GM18519 (cell line): Measurements from ENCODE around the gene HDAC4.

Experiments
- ATAC-seq: cut with Tn5 transposase; IDR thresholded peaks from one replicate; pipeline ENCODE4 v1.9.1; 2021; ENCODE audit warnings: mild to moderate bottlenecking, moderate library complexity; ENCODE audit not compliant: unreplicated experiment, low FRiP score

The HDAC4 gene

DNA sequence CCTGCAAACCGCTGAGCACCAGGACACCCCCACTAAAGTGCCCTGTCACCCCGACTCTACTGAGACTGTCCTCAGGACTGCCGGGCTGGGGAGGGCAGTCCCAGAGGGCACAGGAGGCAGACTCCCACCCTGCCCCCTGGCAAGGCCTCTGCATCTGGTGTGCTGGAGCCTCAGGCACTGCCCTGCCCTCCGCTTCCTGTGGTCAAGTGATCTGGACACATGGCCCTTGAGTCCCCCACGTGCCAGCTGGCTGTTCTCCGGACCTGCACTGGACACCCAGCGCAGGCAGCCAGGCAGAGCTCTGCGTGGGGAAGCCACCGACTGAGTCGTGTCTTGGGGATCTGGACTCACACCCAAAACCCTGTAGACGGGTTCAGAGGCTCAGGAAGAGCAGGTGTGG lies 335.3 kb downstream of the HDAC4 start:
- ATAC-seq: no peak

DNA sequence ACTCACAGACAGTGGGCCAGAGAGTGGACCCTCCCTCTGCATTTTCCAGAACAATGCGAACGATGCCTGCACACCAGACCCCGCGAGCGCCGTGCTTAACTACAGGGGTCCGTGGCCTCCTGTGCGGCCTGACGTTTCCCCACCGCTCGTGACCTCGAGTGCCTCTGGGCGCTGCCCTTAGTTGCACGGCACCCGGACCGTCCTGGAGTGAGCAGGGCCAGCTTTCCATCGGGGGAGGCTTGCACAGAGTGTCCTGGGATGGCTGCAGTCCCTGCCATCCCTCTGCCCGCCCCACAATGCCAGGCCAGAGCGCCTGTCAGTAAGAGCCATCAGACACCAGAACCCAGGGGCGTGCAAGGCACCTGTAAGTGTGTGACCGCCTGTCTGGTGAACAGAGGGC lies 335.9 kb downstream of the HDAC4 start:
- no peak for ATAC-seq

DNA sequence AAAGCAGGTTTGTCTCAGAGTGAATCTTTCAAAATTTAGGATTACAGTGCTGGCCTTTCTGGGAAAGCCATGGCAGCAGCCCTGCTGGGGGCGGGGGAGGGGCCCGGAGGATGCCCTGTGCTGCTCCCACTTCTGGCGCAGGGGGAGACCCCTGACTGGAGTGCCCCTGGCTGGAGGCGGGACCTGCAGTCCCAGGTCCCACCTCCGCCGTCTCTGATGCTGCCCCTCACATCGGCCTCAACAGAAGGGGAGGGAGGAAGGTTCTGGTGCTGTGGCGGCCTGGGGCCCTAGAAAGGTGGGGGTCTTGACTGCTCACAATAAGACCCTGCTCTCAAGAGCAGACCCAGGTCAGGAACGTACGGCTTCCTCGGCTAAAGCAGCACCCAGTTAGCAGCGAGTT lies 336.6 kb downstream of the HDAC4 start:
- ATAC-seq: no peak

DNA sequence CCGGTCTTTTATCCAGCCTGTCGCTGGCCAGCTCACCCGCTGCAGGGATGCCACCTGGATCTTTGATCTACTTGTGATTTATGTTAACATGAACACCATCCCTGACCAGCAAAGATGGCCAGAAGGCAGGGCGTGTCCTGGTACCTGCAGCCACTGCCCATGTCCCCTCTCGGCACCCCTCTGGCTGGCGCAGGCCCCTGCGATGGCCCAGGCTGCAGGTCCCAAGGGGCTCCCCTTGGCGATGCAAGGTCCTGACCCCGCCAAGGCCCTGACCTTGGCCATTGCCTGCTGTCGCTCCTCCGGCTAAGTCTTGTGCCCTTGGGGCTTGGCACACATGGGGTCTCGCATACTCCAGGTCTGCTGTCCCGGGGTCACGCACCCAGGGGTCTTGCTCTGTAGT lies 338.1 kb downstream of the HDAC4 start:
- ATAC-seq: no peak

GRCh38 chr2:239061824-239062570 lies 338.8 kb downstream of the HDAC4 start:
- ATAC-seq: no peak

DNA sequence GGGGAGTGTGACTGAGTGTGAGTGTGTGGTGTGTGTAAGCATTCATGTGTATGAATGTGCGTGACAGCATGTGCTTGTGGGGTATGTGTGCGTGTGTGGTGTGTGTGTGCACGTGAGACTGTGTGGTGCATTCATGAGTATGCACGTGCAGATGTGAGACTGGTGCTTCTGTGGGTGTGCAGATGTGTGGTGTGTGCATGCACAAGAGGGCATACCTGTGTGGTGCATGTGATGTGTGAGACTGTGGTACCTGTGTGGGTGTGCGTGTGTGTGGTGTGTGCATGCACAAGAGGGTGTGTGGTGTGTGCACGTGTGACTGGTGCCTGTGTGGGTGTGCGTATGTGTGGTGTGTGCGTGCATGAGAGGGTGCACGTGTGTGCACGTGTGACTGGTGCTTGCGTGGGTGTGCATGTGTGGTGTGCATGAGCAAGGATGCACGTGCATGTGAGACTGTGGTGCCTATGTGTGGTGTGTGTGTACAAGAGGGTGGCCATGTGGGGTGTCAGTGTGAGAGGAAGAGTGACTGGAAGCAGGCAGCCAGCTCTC lies 339.6 kb downstream of the HDAC4 start:
- ATAC-seq: no peak

- no peak for ATAC-seq
Measured at GRCh38 chr2:239060676-239061075, 340.1 kb downstream of the HDAC4 start.

DNA sequence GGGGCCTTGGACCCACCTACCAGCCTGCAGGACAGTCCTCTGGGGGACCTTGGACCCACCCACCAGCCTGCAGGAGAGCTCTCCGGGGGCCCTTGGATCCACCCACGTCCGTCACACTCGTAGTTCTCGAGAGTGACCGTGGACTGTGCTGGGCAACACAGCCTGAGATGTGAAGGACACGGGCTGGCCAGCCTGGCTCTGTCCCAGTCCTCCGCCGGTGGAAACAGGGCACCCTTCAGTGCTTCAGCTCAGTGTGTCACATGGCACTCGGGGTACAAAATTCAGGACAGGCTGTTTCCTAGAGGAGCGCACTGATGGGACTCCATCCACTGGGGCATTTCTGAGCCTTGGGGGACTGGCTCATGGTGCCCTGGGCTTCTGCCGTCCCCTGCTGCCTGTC lies 341.0 kb downstream of the HDAC4 start:
- ATAC-seq: no peak

- no peak for ATAC-seq
Measured at GRCh38 chr2:239058766-239059165, 342.1 kb downstream of the HDAC4 start.

DNA sequence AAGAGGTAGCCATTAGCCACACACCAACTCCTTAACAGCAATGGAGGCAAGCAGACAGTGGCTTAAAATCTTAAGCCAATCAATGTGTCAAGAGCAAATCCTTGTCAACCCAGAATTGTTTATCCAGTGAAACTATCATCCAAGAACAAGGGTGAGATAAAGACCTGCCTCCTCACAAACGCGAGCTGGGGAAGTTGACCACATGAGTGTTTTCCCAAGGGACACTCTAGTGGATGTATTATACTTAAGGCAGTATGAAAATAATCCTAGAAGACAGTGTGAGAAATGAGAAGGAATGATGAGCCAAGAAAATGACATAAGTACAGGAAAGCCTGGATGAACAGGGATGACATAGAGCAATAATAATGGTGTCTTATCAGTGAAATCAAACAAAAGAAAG lies 343.3 kb downstream of the HDAC4 start:
- no peak for ATAC-seq

DNA sequence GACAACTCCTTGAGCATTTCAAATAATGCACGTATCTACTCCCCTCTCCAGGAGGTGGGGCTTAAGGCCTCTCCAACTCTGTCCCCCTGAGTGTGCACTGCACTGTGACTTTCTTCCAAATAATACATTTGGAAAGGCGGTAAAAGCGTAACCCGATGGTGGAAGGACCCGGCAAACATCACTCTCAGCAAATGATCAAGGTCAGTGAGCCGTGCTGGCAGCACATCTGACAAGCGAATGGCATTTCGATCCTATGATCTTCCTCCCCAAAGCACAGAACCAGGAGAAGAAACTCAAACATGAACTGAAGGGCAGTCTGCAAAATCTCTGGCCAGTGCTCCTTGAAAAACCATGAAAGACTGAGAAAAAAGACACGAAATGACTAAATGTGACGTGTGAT lies 344.2 kb downstream of the HDAC4 start:
- ATAC-seq: no peak

DNA sequence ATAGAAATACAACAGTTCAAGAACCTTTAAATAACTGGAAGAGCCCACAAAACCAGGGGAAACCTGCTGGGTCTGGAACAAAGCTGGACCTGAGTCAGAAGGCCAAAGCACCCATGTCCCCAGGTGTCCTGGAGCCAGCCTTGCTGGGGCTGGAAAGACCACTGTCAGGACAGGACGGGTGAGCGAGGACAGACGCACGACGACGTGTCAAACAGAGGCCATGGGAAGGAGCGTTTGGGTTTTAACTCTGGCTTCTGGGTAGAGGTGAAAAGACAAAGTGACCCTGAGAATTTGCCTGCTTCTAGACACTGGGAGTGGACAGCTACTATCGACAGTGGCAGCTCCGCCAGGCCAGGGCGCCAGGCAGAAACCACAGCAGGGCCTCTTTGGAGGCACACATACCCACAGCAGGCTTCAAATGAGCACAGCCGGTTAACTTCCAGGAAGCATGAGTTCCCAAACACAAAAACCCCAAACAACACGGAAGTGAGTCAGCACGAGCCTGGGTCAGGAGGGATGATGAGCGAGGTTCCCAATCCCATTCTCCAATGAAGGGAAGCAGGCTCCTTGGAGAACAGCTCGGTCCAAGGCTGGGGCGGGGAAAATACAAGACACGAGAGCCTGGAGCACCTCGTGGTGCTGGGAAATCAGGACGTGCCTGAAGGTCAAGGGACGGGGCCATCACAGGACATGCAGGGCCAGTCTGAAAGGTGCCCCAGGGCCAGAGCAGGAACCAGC lies 344.9 kb downstream of the HDAC4 start:
- ATAC-seq: no peak

GRCh38 chr2:239054921-239055320 lies 345.9 kb downstream of the HDAC4 start:
- ATAC-seq: no peak

GRCh38 chr2:239053801-239054503 lies 346.9 kb downstream of the HDAC4 start:
- ATAC-seq: no peak

GRCh38 chr2:239052798-239053665 lies 347.8 kb downstream of the HDAC4 start:
- no peak for ATAC-seq

DNA sequence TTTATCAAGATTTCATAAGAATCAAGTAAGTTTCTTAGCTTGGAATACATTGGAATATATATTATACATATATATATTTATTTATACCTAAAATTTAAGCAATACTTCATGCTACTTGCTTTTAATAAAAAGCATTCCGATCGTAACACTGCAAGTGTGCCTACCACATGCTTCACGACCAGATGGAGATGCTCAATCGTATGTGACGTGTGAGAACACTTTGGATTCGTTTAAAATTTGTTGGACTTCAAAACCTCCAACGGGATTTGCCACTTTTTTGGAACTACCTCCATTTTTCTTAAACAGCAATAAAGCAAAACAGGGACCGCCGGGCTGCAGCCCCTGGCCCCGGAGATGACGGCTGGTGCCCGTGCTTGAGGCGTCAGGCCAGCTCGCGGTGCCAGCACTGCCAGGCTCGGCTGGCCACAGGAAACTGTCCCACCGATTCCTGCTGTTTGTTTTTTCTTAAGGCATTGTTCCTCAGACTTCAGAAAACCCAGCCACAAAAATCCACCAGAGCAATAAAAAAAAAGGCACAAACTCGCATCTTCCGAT lies 348.9 kb downstream of the HDAC4 start:
- ATAC-seq: no peak

- no peak for ATAC-seq
Measured at GRCh38 chr2:239050252-239050649, 350.6 kb downstream of the HDAC4 start.

- no peak for ATAC-seq
Measured at GRCh38 chr2:239049421-239050251, 351.2 kb downstream of the HDAC4 start.

DNA sequence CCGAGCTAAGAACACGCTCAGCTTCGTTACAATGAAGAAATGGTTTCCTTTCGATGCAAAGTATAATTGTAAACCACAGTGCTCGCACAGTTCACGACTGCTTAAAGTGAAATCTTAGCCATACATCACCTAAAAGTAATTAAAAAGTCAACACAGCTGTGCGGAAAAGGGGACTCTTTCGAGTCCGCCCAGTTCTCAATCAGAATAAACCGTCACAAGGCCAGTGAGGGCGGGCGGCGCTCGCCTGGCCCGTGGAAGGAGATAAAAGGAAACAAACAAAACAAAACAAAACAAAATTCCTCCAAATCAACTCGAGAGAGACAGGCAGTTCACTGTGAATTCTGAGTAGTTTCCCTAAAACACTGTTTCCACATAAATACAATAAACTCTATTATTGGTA lies 352.1 kb downstream of the HDAC4 start:
- no peak for ATAC-seq
